SK-N-SH (cell line): ENCODE results near the gene GNG14. TPM values are rescaled to one million over a fixed set of nuclear protein-coding genes. Genes with fewer than 3 reads are reported as not detected.

Source experiments
- CTCF ChIA-PET: fragments of 300-600, 350-600 bp; formaldehyde crosslinking; extraction: SDS; loops from one replicate; lab custom pipeline; 2021; lab: Yijun Ruan, JAX
- POLR2A ChIA-PET: fragments of 350-600 bp; sonication (Branson Sonifier 250); formaldehyde crosslinking; extraction: SDS; loops from one replicate; lab custom pipeline; 2020; ENCODE audit warnings: antibody characterized with exemption, inconsistent platforms; lab: Yijun Ruan, JAX
- DNase-seq: peaks from one replicate; pipeline ENCODE4 v3.0.0; 2012
- H2AFZ ChIP-seq: fragments of 200-600 bp; sonication (generic); 2 replicates; pipeline ENCODE4 v1.8.1; 2016; ENCODE audit warnings: antibody characterized with exemption, mild to moderate bottlenecking, low read depth
- H3F3A ChIP-seq: fragments of 200-600 bp; sonication (generic); replicated peaks from 2 replicates; pipeline ENCODE3; 2016; ENCODE audit warnings: antibody characterized with exemption, mild to moderate bottlenecking; ENCODE audit not compliant: insufficient read depth
- H3K27ac ChIP-seq, 2 experiments: fragments of 200-500 bp in 1 of 2; fragments of 200-600 bp in 1 of 2; sonication (Bioruptor generic) in 1 of 2; sonication (generic), shearing (Covaris generic) in 1 of 2; 2 replicates each; pipeline versions ENCODE4 v1.5.1 to v1.6.1; 2014 to 2016; ENCODE audit warnings: low read depth in 2 of 2, inconsistent platforms in 1 of 2, low read length in 1 of 2, mild to moderate bottlenecking in 1 of 2, mixed read lengths in 1 of 2
- H3K27me3 ChIP-seq: fragments of 200-600 bp; sonication (generic), shearing (Covaris generic); 2 replicates; pipeline ENCODE4 v1.6.1; 2016; ENCODE audit warnings: mixed run types; ENCODE audit not compliant: insufficient read depth
- H3K36me3 ChIP-seq, 2 experiments: fragments of 200-500 bp in 1 of 2; fragments of 200-600 bp in 1 of 2; sonication (Bioruptor generic) in 1 of 2; sonication (generic) in 1 of 2; replicated peaks in 1 of 2; 2 replicates each; pipeline versions ENCODE3 to v1.5.1; 2014 to 2016; ENCODE audit warnings: low read length in 1 of 2, mild to moderate bottlenecking in 1 of 2; ENCODE audit not compliant: insufficient read depth in 2 of 2, control insufficient read depth in 1 of 2
- H3K4me1 ChIP-seq, 2 experiments: fragments of 200-500 bp in 1 of 2; fragments of 200-600 bp in 1 of 2; sonication (Bioruptor generic) in 1 of 2; sonication (generic), shearing (Covaris generic) in 1 of 2; 2 replicates each; pipeline versions ENCODE4 v1.5.1 to v1.6.1; 2014 to 2016; ENCODE audit warnings: low read depth in 1 of 2, low read length in 1 of 2, mixed run types in 1 of 2; ENCODE audit not compliant: insufficient read depth in 2 of 2, control insufficient read depth in 1 of 2
- H3K4me2 ChIP-seq: fragments of 200-600 bp; sonication (generic), shearing (Covaris generic); 2 replicates; pipeline ENCODE4 v1.6.1; 2017; ENCODE audit warnings: mixed run types
- H3K4me3 ChIP-seq, 2 experiments: fragments of 200-500 bp in 1 of 2; fragments of 200-600 bp in 1 of 2; sonication (Bioruptor generic) in 1 of 2; sonication (generic), shearing (Covaris generic) in 1 of 2; 2 replicates each; pipeline versions ENCODE4 v1.5.1 to v1.8.1; 2014 to 2016; ENCODE audit warnings: low read depth in 2 of 2, inconsistent platforms in 1 of 2, low read length in 1 of 2, mild to moderate bottlenecking in 1 of 2, mixed read lengths in 1 of 2, moderate library complexity in 1 of 2
- H3K79me2 ChIP-seq: fragments of 200-600 bp; sonication (generic); 2 replicates; pipeline ENCODE4 v1.8.1; 2017; ENCODE audit warnings: mild to moderate bottlenecking; ENCODE audit not compliant: insufficient read depth
- H3K9ac ChIP-seq: fragments of 200-600 bp; sonication (generic); 2 replicates; pipeline ENCODE4 v1.6.1; 2017; ENCODE audit warnings: mixed run types
- H3K9me2 ChIP-seq: fragments of 200-600 bp; sonication (generic); 2 replicates; pipeline ENCODE4 v1.6.1; 2017; ENCODE audit warnings: mixed run types
- H3K9me3 ChIP-seq: fragments of 200-600 bp; sonication (generic); 2 replicates; pipeline ENCODE4 v1.6.1; 2017; ENCODE audit warnings: mixed run types, mild to moderate bottlenecking, moderate library complexity
- H4K20me1 ChIP-seq: fragments of 200-600 bp; sonication (generic); 2 replicates; pipeline ENCODE4 v1.6.1; 2017; ENCODE audit warnings: mild to moderate bottlenecking, mixed run types; ENCODE audit not compliant: insufficient read depth
- FOXJ3 ChIP-seq: sonication (generic); formaldehyde crosslinking; IDR thresholded peaks from 2 replicates; pipeline ENCODE4 v1.5.1; 2020; ENCODE audit warnings: mild to moderate bottlenecking, missing genetic modification reagents
- FOXM1 ChIP-seq: IDR thresholded peaks from 2 replicates; pipeline ENCODE4 v1.4.0; 2012; ENCODE audit warnings: low read depth, mild to moderate bottlenecking
- GATA2 ChIP-seq: sonication (generic); formaldehyde crosslinking; IDR thresholded peaks from 2 replicates; pipeline ENCODE4 v1.5.0; 2020; ENCODE audit warnings: mild to moderate bottlenecking, missing genetic modification reagents
- JUND ChIP-seq: IDR thresholded peaks from 2 replicates; pipeline ENCODE4 v1.4.0; 2012
- NFIC ChIP-seq: IDR thresholded peaks from 2 replicates; pipeline ENCODE4 v1.4.0; 2012; ENCODE audit warnings: borderline replicate concordance
- TAF1 ChIP-seq: IDR thresholded peaks from 2 replicates; pipeline ENCODE4 v1.6.1; 2012; ENCODE audit warnings: low read depth, mild to moderate bottlenecking, low read length, moderate library complexity, borderline replicate concordance
- WGBS: methylation state at CpG from one replicate; pipeline ENCODE4 v1.1.6; 2017; ENCODE audit warnings: low lambda C conversion rate; 5-methylcytosine and 5-hydroxymethylcytosine counted together
- polyA plus RNA-seq, 3 experiments: library from polyadenylated mRNA; depleted of rRNA; stranded (reverse); fragments of >200 nt; gene quantifications; 2 replicates each; pipeline ENCODE4 v1.2.3, GENCODE V29; 2012
- TF ChIP-seq, protein P1 (sequence below): IDR thresholded peaks from 2 replicates; pipeline ENCODE4 v1.4.0; 2012; ENCODE audit warnings: low read depth
- TF ChIP-seq, protein P2 (sequence below): fragments of 200-600 bp; sonication (generic); IDR thresholded peaks from 2 replicates; pipeline ENCODE4 v1.6.1; 2017; ENCODE audit warnings: antibody characterized with exemption, mild to moderate bottlenecking, moderate library complexity

Gene GNG14
- polyA plus RNA-seq, 1 of the 3 experiments (the other 2 are of a cell fraction): not detected

DNA sequence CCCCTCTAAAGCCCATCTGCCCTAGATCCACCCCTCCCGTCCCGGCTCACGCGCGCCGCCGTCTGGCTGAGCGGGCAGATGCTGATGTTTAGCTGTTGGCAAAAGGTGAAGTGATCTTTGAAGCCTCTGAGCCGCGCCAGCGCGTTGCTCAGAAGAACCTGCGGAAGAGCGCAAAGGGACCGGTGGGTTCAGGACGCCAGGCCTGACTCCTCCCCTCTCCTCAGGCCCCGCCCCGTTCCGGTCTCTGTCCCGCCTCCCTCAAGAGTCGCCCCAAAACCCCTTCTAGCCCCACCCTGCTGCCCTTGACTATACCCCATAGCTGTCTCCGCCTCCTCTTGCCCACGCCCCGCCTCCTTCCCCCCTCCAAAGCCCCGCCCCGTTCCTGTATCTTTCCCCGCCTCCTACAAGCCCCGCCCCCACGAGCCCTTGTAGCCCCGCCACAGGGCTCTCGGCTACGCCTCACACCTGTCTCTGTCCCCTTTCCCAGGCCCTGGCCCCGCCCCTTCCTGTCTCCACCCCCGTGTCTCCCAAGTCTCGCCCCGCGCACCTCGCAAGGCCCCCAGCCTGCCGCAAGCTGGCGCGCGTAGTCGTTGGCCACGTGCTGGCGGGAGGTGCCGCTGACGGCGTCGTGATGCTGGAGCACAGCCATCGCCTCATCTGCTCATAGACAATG is 30.8 kb upstream of the GNG14 start:
- Histone ChIP-seq H3K9ac (no peak overlapping the region), H3K9me3 (no peaks in the 10 kb centered on the region), H3K4me3 (no peak overlapping the region), H3K27me3 (no peaks in the 10 kb centered on the region), H3K27ac (no peak overlapping the region), H3K4me1 (no peaks in the 10 kb centered on the region), H3K9me2 (no peaks in the 10 kb centered on the region), H4K20me1 (no peaks in the 10 kb centered on the region), H3F3A (no peaks in the 10 kb centered on the region), H2AFZ (no peak overlapping the region), H3K4me2 (no peak overlapping the region), H3K79me2 (no peaks in the 10 kb centered on the region), H3K36me3 (peaks cover 4 to 11% of the 10 kb centered on the region in 2 experiments)
- 97% methylated on average over 49 of the region's 50 CpGs for WGBS
- peak; percentile 86 for DNase-seq
- TF ChIP-seq NFIC: no peak
- TF ChIP-seq, protein P1, sequence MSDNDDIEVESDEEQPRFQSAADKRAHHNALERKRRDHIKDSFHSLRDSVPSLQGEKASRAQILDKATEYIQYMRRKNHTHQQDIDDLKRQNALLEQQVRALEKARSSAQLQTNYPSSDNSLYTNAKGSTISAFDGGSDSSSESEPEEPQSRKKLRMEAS: no peak
- ChIA-PET CTCF (interaction anchor here (1.0 to 1.9 kb wide), 3 partner anchors 15 to 597 kb away, joined by 3 to 8 read pairs (median 3); no protein-coding TSS in a partner anchor), POLR2A (no interaction called here)

DNA sequence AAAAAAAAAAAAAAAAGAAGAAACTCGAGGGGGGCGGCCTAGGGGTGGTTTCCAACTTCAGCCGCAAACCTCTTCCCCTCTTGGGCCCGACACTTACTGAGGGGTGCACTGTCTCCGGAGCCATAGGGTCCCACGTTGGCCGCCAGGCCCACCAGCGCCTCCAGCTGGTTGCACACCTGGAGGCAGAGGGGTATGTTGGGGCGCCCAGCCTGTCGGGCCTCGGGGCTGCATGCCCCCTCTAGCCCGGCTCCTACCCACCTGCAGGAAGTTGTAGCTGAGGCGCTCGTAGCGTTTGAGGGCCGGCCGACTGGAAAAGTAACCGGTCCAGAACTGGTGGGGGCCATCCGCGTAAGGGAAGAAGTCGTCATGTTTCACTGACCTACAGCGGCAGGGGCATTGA is 29.8 kb upstream of the GNG14 start:
- Histone ChIP-seq H3K4me3 (no peak overlapping the region), H3K4me2 (no peak overlapping the region), H3K79me2 (no peaks in the 10 kb centered on the region), H3K36me3 (peaks cover 4 to 16% of the 10 kb centered on the region in 2 experiments), H3K9me2 (no peaks in the 10 kb centered on the region), H3K4me1 (no peaks in the 10 kb centered on the region), H3K9me3 (no peaks in the 10 kb centered on the region), H2AFZ (no peak overlapping the region)
- CTCF ChIA-PET: interaction anchor here (0.7 to 1.6 kb wide), 6 partner anchors 8 to 598 kb away, joined by 3 to 7 read pairs (median 3); partner anchors contain the start of genes MAN2B1 and WDR83
- TF ChIP-seq, protein P1: no peak
- TF ChIP-seq GATA2 (no peak), FOXM1 (no peak), TAF1 (no peak), FOXJ3 (CRISPR knock-in tag) (no peak), JUND (no peak)
- TF ChIP-seq, protein P2, sequence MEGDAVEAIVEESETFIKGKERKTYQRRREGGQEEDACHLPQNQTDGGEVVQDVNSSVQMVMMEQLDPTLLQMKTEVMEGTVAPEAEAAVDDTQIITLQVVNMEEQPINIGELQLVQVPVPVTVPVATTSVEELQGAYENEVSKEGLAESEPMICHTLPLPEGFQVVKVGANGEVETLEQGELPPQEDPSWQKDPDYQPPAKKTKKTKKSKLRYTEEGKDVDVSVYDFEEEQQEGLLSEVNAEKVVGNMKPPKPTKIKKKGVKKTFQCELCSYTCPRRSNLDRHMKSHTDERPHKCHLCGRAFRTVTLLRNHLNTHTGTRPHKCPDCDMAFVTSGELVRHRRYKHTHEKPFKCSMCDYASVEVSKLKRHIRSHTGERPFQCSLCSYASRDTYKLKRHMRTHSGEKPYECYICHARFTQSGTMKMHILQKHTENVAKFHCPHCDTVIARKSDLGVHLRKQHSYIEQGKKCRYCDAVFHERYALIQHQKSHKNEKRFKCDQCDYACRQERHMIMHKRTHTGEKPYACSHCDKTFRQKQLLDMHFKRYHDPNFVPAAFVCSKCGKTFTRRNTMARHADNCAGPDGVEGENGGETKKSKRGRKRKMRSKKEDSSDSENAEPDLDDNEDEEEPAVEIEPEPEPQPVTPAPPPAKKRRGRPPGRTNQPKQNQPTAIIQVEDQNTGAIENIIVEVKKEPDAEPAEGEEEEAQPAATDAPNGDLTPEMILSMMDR: no peak
- TF ChIP-seq, all 33 proteins: peak for 0
- H3K27ac ChIP-seq: no peak overlapping the region
- no peaks in the 10 kb centered on the region for H3F3A ChIP-seq
- no peaks in the 10 kb centered on the region for H4K20me1 ChIP-seq
- DNase-seq: no peak
- no peak overlapping the region for H3K9ac ChIP-seq
- POLR2A ChIA-PET: no interaction called here
- WGBS: 94% methylated on average over 21 of the region's 22 CpGs
- no peaks in the 10 kb centered on the region for H3K27me3 ChIP-seq
